Cardiac septum (tissue), 1 donor: ENCODE measurements around the gene TBC1D26. TPM values are rescaled to one million over a fixed set of nuclear protein-coding genes. Genes with fewer than 3 reads are reported as not detected.
"Not testable (repeated sequence)": the region's sequence is repeated elsewhere in the genome, so short reads cannot be mapped to it uniquely, and the experiment has no call there.

Experiments used
- DNase-seq: peaks from one replicate; pipeline ENCODE4 v3.0.0-alpha.2; 2020; ENCODE audit warnings: low spot score
- intact Hi-C: fragments of 100-400 bp; cut with DNase I; formaldehyde crosslinking; loops from one replicate; pipeline ENCODE4 v1.14.0; 2022
- total RNA-seq: library from RNA; stranded (reverse); fragmentation: NEBNext Ultra II Directional; extraction: Animal tissue kit (Norgen Biotek cat#: 25700); gene quantifications from one replicate; pipeline ENCODE4 v1.2.1, GENCODE V29; 2021
- donor health status: DM: no; HTN: no; CAD: no.

TBC1D26 gene
- total RNA-seq, 1 donor from 2014 or later, result not detected

DNA sequence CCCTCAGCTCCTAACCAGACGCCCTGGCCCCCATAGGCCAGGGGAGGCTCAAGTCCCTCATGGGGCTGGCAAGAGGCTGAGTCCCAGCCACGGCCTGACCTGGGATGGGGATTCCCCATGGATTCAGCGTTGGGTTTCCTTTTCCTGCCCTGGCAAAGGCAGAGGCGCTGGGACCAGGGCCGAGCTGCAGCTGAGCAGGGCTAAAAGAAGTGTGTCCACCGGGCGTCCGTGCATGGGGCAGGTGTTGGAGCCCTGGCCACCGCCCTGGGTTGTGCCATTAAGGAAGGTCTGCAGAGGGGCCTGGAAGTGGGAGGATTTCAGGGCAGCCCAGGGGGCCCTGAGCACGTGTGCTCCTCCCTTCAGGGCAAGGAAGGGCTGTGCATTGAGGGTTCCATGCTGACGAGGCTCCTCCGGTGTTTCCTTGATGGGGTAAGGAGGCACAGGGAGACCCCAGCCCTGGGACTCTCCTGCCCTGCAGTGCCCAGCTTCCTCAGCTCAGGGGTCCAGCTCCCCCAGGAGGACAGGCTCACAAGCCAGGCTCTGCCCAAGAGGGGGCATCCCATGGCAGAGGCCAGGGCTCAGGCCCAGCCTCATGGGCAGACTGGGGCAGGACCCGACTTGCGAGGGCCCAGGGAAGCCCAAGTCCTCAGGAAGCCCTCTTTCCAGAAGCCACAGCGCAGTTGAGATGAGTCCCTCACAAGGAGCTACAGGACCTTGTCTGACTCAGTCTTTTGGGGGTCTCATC lies 10.1 kb downstream of the TBC1D26 start:
- no peak for DNase-seq
- intact Hi-C loops, result no loop called here

DNA sequence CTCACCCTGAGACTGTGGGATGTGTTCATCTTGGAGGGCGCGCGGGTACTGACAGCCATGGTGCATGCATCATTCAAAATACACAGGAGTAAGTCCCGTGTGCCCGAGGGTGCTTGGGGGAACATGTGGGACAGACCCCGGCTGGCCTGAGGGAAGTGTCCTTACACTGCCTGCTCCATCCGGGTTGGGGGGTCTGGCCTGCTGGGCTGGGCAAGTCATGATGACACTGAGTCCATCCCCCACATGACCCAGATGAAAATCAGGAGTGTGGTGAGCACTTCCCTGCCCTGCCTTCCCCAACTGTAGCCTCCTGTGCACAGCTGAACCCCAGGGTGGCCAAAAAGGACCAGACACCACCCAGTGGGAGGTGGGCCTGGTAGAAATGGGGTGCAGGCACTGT lies 10.8 kb downstream of the TBC1D26 start:
- no peak for DNase-seq
- intact Hi-C loops, result no loop called here

DNA sequence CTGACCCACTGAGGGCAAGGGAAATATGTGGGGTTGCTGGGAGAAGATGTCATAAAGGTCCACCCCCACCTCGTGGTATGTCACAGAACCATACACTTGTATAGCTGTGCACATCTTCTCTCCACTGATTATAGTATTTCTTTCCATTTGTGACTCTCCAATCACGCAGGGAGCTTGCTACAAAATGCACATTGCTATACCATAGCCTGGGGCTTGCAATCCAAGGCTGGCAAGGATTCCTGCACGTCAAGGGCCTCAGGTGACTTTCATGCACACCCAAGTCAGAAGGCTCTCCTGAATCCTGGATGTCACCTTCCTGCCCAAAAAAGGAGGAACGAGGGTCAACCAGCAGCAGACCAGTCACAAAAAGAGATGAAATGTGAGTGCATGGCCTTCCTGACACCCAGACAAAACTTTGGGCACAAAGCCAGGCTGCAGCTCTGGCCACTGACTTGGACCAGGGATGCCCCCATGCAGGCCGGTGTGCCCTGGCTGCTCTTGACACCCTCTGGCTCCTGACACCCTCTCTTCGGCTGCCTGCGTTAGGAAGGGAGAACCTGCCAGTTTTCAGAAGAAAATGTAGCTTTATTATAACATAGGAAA lies 12.1 kb downstream of the TBC1D26 start:
- intact Hi-C loops, result no loop called here
- no peak for DNase-seq

DNA sequence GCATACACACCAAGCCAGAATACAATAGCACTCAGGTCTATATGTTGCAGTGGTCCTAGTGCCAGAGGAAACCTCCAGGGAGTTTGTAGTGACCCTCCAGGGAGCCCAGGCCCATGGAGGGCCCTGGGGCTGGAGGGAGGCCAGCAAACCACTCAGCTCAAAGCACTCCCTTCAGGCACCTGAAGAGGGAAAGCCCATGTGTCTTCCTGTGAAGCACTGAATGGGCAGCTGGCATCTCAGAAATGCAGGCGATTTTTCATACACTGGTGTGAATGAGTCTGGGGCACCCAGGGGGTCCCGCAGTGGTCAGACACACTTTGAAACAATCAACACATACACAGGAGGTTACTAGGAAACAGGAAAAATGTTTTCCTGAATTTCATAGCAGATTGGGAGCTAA lies 12.8 kb downstream of the TBC1D26 start:
- intact Hi-C loops, result no loop called here
- DNase-seq, result no peak

DNA sequence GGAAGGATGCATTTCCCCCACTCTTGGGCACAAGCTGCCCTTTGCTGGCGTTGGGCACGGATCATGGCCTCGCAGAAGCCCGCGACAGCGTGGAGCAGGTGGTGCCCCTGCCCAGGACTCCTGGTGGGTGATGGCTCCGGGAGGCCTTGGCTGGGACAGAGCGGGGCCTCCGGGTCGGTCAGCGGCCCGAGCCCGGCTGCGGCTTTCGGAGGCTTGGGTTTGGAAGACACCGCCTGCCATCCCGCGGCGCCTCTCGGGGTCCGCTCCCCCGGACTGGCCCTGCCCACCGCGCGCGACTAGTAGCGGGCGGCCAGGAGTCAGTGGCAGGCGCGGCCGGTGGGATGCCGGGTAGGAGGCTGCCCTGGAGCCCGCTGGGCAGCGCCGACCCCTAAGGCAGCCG lies 17.3 kb downstream of the TBC1D26 start:
- intact Hi-C loops, result not testable (repeated sequence)

DNA sequence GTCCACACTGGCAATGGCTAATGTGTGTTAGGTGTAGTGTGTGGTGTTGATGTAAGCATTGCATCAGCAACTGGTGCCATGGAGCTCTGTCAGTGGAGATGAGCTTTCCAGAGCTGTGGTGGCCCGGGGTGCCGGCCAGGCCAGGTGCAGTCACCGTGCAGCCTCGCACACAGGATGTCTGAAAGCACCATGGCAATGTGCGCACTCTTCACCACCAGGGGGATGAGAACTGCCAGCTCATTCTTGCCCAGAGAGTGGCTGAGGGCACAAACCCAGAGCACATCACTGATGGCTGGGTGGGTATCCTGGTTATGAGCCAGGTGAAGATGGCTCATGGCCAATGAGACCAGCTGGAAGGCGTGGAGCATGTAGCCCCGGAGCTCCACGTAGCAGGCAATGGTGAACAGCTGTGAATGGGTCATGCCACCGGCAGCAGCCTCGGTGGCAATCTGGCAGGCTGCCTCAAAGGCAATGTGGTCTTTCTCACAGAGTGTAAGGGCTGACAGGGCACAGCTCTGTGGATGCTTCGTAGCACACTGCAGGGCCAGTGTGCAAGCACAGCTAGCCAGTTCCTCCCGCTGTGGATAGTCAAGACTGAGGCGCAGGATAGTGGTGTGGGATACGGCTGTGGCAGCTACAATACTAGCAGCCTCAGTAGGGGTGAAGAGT lies 36.9 kb downstream of the TBC1D26 start:
- DNase-seq, intact Hi-C loops: not testable (repeated sequence)

More for the DNA sequence above, 17.3 kb downstream of the TBC1D26 start:
- DNase-seq, result not testable (repeated sequence)

DNA sequence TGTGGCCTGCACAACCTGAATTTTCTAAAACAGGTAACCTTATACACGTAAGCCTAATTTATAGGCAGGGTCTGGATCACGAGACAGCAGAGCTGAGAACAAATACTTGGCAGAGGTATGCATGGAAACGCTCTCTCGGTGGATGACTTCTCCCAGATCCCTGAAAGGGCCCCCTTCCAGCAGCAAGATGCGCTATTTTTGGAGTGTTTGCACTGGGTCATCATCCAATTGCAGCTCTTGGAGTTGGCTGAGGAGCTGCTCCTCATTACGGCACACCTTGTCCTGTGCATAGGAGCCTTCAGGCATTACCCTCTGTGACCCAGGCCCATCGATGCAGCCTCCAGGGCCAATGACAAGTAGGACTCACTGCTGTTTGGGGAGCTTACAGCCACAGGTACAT lies 38.6 kb downstream of the TBC1D26 start:
- DNase-seq, intact Hi-C loops: not testable (repeated sequence)

DNA sequence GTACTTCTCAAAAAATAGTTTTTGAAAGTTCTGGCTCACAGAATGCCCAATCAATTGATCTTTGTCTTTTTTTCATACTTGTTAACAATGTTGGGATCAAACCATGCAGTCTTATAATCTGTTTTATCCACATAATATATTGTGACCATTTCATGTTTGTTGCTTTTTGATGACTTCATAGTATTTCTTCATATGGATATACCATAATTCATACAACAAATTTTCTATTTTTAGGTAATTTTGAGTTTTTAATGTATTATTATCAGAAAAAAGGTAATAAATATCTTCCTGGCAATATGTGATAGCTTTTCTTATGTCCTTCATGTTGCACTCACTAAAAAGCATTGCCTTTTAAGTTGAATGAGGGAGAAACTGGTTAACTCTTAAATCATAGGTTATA lies 44.8 kb downstream of the TBC1D26 start:
- intact Hi-C loops, result no loop called here
- DNase-seq, result no peak

DNA sequence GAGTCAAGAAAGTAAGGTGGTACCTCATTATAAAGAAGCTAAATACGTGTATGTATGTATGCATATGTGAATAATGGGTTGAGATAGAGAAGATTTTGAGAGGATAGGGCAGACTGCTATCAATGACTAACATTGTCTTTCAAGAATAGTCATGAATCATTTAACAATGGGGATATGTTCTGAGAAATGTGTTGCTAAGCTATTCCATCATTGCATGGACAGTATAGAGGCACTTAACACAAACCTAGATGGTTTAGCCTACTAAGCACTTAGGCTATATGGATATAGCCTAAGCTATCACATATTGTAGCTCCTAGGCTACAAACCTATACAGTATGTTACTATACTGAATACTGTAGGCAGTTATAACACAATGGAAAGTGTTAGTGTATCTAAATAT lies 45.2 kb downstream of the TBC1D26 start:
- intact Hi-C loops, result no loop called here
- DNase-seq, result no peak

DNA sequence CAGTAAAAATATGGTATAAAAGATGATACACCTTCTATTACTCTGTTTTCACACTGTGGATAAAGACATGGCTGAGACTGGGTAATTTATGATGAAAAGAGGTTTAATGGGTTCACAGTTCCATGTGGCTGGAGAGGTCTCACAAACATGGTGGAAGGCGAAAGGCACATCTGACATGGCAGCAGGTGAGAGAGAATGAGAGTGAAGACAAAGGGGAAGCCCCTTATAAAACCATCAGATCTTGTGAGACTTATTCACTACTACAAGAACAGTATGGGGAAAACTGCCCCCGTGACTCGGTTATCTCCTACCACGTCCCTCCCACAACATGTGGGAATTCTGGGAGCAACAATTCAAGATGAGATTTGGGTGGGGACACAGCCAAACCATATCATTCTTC lies 45.6 kb downstream of the TBC1D26 start:
- no peak for DNase-seq
- intact Hi-C loops, result no loop called here

DNA sequence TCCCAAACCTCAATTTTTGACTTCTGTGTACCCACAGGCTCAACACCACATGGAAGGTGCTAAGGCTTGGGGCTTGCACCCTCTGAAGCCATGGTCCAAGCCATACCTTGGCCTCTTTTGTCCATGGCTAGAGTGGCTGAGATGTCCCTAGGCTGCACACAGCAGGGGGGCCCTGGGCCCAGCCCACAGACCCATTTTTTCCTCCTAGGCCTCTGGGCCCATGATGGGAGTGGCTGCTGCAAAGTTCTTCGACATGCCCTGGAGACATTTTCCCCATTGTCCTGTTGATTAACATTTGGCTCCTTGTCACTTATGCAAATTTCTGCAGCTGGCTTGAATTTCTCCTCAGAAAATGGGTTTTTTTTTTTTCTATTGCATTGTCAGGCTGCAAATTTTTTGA lies 47.0 kb downstream of the TBC1D26 start:
- intact Hi-C loops, result no loop called here
- no peak for DNase-seq

DNA sequence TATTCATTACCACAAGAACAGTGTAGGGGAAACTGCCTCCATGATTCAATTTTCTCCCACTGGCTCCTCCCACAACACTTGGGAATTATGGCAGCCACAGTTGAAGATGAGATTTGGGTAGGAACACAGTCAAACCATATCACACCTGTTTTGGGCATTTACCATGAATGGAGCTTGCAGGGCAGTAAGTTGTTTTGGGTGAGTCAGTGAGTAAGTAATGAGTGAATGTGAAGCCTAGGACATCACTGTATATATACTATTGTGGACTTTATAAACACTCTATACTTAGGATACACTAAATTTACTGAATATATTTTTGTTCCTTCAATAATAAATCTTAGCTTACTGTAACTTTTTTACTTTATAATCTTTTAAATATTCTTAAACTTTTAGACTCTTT lies 48.1 kb downstream of the TBC1D26 start:
- intact Hi-C loops, result no loop called here

DNA sequence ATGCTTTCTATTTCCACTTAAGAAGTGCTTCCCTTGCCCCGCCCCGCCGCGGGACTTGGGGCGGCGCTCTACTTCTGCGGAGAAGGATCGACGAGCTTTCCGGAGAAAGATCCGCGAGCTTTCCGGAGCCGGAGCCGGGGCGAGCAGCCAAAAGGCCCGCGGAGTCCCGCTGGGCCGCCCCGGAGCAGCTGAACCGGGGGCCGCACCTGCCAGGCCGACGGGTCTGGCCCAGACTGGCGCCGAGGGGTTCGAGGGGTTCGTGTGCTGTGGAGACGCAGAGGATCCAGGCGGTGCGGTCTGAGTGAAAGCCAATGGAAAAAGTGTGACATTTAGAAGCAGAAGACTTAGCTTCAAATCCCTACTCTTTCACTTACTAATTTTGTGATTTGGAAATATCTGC lies 50.8 kb downstream of the TBC1D26 start:
- intact Hi-C loops, result no loop called here
- DNase-seq, result peak; percentile 79

More for the DNA sequence above, 48.1 kb downstream of the TBC1D26 start:
- no peak for DNase-seq

DNA sequence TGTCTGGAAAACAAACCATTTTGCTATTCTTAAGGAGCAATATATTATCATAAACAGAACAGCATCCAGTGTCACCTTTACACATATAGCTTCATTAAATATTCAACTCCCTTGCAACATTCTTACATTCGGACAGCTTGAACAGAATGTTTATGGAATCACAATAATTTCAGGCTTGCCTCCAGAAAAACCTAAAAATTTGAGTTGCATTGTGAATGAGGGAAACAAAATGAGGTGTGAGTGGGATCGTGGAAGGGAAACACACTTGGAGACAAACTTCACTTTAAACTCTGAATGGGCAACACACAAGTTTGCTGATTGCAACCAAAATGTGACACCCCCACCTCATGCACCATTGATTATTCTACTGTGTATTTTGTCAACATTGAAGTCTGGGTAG lies 51.4 kb downstream of the TBC1D26 start:
- intact Hi-C loops, result no loop called here
- DNase-seq, result no peak

DNA sequence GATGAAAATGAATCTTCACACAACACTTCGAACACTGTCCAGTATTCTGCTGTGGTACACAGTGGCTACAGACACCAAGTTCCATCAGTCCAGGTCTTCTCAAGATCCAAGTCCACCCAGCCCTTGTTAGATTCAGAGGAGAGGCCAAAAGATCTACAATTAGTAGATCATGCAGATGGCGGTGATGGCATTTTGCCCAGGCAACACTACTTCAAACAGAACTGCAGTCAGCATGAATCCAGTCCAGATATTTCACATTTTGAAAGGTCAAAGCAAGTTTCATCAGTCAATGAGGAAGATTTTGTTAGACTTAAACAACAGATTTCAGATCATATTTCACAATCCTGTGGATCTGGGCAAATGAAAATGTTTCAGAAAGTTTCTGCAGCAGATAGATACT lies 52.3 kb downstream of the TBC1D26 start:
- intact Hi-C loops, DNase-seq: not testable (repeated sequence)

DNA sequence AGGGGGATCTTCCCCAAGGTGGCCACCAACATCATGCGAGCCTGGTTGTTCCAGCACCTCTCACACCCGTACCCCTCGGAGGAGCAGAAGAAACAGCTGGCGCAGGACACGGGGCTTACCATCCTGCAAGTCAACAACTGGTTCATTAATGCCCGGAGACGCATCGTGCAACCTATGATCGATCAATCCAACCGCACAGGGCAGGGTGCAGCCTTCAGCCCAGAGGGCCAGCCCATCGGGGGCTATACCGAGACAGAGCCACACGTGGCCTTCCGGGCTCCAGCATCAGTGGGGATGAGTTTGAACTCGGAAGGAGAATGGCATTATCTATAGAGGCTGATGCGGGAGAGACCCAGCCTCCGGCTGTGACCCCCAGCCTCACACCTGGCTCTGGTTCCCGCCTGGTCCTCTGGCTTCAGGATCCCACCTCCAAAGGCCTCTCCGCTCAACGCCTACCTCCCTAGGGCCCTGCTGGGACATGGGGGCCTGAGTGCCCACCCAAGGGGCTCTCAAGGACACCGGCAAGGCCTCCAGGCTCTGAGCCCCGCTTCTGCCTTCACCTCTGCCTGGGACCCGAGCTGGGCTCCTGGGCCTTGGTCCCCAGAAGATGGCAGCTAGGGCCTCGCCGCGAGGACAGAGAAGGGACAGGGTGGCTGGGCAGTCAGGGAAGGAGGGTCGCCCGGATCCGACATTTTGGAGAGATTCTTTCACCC lies 55.4 kb downstream of the TBC1D26 start:
- intact Hi-C loops, DNase-seq: not testable (repeated sequence)

DNA sequence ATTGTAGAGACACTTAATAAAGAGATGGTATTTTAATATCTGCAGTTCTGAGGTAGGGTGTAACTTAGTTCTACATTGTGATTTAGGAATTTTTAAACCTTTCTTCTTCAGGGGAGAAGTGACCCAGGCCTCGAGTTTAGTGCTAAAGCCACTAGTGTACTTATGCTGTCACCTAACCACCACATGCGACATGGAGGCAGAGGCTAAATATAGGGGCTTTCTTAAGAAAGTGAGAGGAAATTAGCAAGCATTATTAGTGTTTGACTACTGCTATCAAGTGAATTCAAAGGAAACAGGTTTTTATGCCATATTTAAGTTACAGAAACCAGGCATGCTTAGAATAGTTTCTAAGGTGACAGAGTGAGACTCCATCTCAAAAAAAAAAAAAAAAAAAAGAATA lies 56.3 kb downstream of the TBC1D26 start:
- DNase-seq, intact Hi-C loops: not testable (repeated sequence)
